Body of pancreas (tissue), 4 donors: Measurements from ENCODE around the gene PHTF1. TPM values are rescaled to one million over a fixed set of nuclear protein-coding genes. Genes with fewer than 3 reads are reported as not detected.

Source experiments
- ATAC-seq: fragments of 150-250 bp; one replicate; pipeline ENCODE4 v1.9.1; 2016
- DNase-seq, 4 donors: peaks; one replicate each; pipeline ENCODE4 v3.0.0-alpha.2; 2019
- H3K27ac ChIP-seq, 4 donors: fragments of 200-600 bp; sonication (generic); 1 replicate in 3 of 4; 2 replicates in 1 of 4; pipeline versions ENCODE4 v1.5.1 to v1.6.1; 2016 to 2019; ENCODE audit warnings: mild to moderate bottlenecking in 1 of 4, mixed read lengths in 1 of 4, moderate library complexity in 1 of 4
- H3K27me3 ChIP-seq, 2 donors: fragments of 200-600 bp; sonication (generic); one replicate each; pipeline ENCODE4 v1.6.0; 2016; ENCODE audit warnings: mild to moderate bottlenecking in 1 of 2
- H3K36me3 ChIP-seq, 2 donors: fragments of 200-600 bp; sonication (generic); replicated peaks in 1 of 2; 2 replicates each; pipeline ENCODE4 v1.5.1; 2016; ENCODE audit warnings: low read depth in 2 of 2; ENCODE audit not compliant: insufficient read depth in 1 of 2
- H3K4me1 ChIP-seq: fragments of 200-600 bp; sonication (generic); one replicate; pipeline ENCODE4 v1.6.0; 2016
- H3K4me3 ChIP-seq, 2 donors: fragments of 200-600 bp; sonication (generic); 1 replicate in 1 of 2; 2 replicates in 1 of 2; pipeline ENCODE4 v1.5.1; 2016 to 2019
- H3K9me3 ChIP-seq, 3 donors: fragments of 200-600 bp; sonication (generic); 1 replicate in 2 of 3; 2 replicates in 1 of 3; pipeline ENCODE4 v1.5.1; 2016
- CTCF ChIP-seq, 7 experiments: fragments of 450-650 bp in 4 of 7; fragments of 200-600 bp in 3 of 7; sonication (generic) in 3 of 7; IDR thresholded peaks; one replicate each; pipeline ENCODE4 v1.5.1; 2016 to 2019; ENCODE audit warnings: antibody characterized with exemption in 7 of 7
- POLR2A ChIP-seq, 3 donors: fragments of 450-650 bp; IDR thresholded peaks; one replicate each; pipeline ENCODE4 v1.6.1; 2016; ENCODE audit warnings: antibody characterized with exemption in 3 of 3, mild to moderate bottlenecking in 2 of 3
- WGBS, 2 donors: methylation state at CpG; one replicate each; pipeline ENCODE4 v1.1.5; 2017; 5-methylcytosine and 5-hydroxymethylcytosine counted together
- intact Hi-C: fragments of 100-400 bp; cut with DNase I; formaldehyde crosslinking; loops from one replicate; pipeline ENCODE4 v1.15.1; 2023
- total RNA-seq, 2 donors: library from RNA; depleted of rRNA; stranded (reverse); fragments of >200 nt; gene quantifications; one replicate each; pipeline ENCODE4 v1.1.0, GENCODE V29; 2016

Gene PHTF1
- total RNA-seq, 2 donors from 2014 or later = 9.3 to 29.7 TPM

GRCh38 chr1:113676524-113676923 lies 82.8 kb downstream of the PHTF1 start:
- intact Hi-C loops = loop anchor here (5.0 kb wide), 1 partner anchor 534 kb away; no protein-coding TSS in a partner anchor

GRCh38 chr1:113675302-113675701 lies 84.0 kb downstream of the PHTF1 start:
- Histone ChIP-seq H3K4me3 (no peak overlapping the region), H3K4me1 (peaks cover 6% of the 10 kb centered on the region), H3K36me3 (peaks cover 0 to 2% of the 10 kb centered on the region in 2 donors), H3K27me3 (no peaks in the 10 kb centered on the region), H3K9me3 (no peaks in the 10 kb centered on the region), H3K27ac (no peak overlapping the region)
- ATAC-seq (no peak), DNase-seq (no peak)
- no peak for TF ChIP-seq POLR2A (IDR thresholded peaks at IDR 0.05)
- TF ChIP-seq CTCF (IDR thresholded peaks at IDR 0.05) = no peak
- intact Hi-C loops = loop anchor here (5.0 kb wide), 1 partner anchor 533 kb away; no protein-coding TSS in a partner anchor
- 88 to 91% methylated on average over 2 of the region's 2 CpGs for WGBS, 2 donors

More at GRCh38 chr1:113676524-113676923, 82.8 kb downstream of the PHTF1 start:
- Histone ChIP-seq H3K36me3 (peaks cover 0 to 2% of the 10 kb centered on the region in 2 donors), H3K27me3 (no peaks in the 10 kb centered on the region), H3K4me1 (peaks cover 6% of the 10 kb centered on the region), H3K4me3 (no peak overlapping the region), H3K9me3 (no peaks in the 10 kb centered on the region), H3K27ac (peak overlapping the region in 1 of 4 donors; percentile 6)
- 58 to 61% methylated on average over 5 of the region's 5 CpGs for WGBS, 2 donors
- TF ChIP-seq CTCF (IDR thresholded peaks at IDR 0.05) = no peak
- TF ChIP-seq POLR2A (IDR thresholded peaks at IDR 0.05) = no peak
- ATAC-seq (no peak), DNase-seq (no peak)

- Histone ChIP-seq H3K36me3 (peaks cover 0 to 2% of the 10 kb centered on the region in 2 donors), H3K27me3 (no peaks in the 10 kb centered on the region), H3K27ac (no peak overlapping the region), H3K4me1 (peaks cover 6% of the 10 kb centered on the region), H3K4me3 (no peak overlapping the region), H3K9me3 (no peaks in the 10 kb centered on the region)
- DNase-seq (no peak), ATAC-seq (no peak)
- no peak for TF ChIP-seq POLR2A (IDR thresholded peaks at IDR 0.05)
- no peak for TF ChIP-seq CTCF (IDR thresholded peaks at IDR 0.05)
- 89 to 96% methylated on average over 1 of the region's 1 CpG for WGBS, 2 donors
- intact Hi-C loops = no loop called here
Measured at GRCh38 chr1:113674591-113674990, 84.7 kb downstream of the PHTF1 start.

- no peak for ATAC-seq
- no peak for TF ChIP-seq POLR2A (IDR thresholded peaks at IDR 0.05)
- no peak for TF ChIP-seq CTCF (IDR thresholded peaks at IDR 0.05)
- Histone ChIP-seq H3K9me3 (no peaks in the 10 kb centered on the region), H3K27me3 (no peaks in the 10 kb centered on the region), H3K4me3 (no peak overlapping the region), H3K27ac (no peak overlapping the region), H3K4me1 (peaks cover 4% of the 10 kb centered on the region), H3K36me3 (peaks cover 0 to 2% of the 10 kb centered on the region in 2 donors)
- DNase-seq = no peak
- WGBS, 2 donors = 70 to 71% methylated on average over 4 of the region's 4 CpGs
- intact Hi-C loops = no loop called here
Measured at GRCh38 chr1:113672491-113672890, 86.8 kb downstream of the PHTF1 start.

- no peaks in the 10 kb centered on the region for H3K4me1 ChIP-seq
- intact Hi-C loops = no loop called here
- 100% methylated on average over 1 of the region's 1 CpG for WGBS, 2 donors
- H3K4me3 ChIP-seq = no peak overlapping the region
- no peak for DNase-seq
- no peak for ATAC-seq
- no peaks in the 10 kb centered on the region for H3K9me3 ChIP-seq
- TF ChIP-seq POLR2A (IDR thresholded peaks at IDR 0.05) (no peak), CTCF (IDR thresholded peaks at IDR 0.05) (no peak)
- no peak overlapping the region for H3K27ac ChIP-seq
- H3K36me3 ChIP-seq = peaks cover 0 to 2% of the 10 kb centered on the region in 2 donors
- no peaks in the 10 kb centered on the region for H3K27me3 ChIP-seq
Measured at GRCh38 chr1:113670650-113671049, 88.6 kb downstream of the PHTF1 start.
